Fibroblast of villous mesenchyme (primary cell): ENCODE measurements around the gene EFNA2. TPM values are rescaled to one million over a fixed set of nuclear protein-coding genes. Genes with fewer than 3 reads are reported as not detected.
A peak's percentile ranks its signal among the peaks of the same experiment; 100 is the strongest.

ENCODE experiments used
- DNase-seq: peaks from one replicate; pipeline ENCODE4 v3.0.0-alpha.2; 2010; ENCODE audit warnings: low read depth
- H3K4me3 ChIP-seq: 2 replicates; pipeline ENCODE4 v1.5.1; 2011; ENCODE audit warnings: low read depth, mild to moderate bottlenecking, low read length
- CTCF ChIP-seq: IDR thresholded peaks from 2 replicates; pipeline ENCODE4 v1.5.1; 2012; ENCODE audit warnings: low read depth, mild to moderate bottlenecking, low read length; ENCODE audit not compliant: insufficient read depth
- total RNA-seq: library from RNA; depleted of rRNA; stranded (reverse); fragments of >200 nt; gene quantifications from 2 replicates; pipeline ENCODE4 v1.2.3, GENCODE V29; 2012

Gene EFNA2
- total RNA-seq, 1 donor = not detected

DNA sequence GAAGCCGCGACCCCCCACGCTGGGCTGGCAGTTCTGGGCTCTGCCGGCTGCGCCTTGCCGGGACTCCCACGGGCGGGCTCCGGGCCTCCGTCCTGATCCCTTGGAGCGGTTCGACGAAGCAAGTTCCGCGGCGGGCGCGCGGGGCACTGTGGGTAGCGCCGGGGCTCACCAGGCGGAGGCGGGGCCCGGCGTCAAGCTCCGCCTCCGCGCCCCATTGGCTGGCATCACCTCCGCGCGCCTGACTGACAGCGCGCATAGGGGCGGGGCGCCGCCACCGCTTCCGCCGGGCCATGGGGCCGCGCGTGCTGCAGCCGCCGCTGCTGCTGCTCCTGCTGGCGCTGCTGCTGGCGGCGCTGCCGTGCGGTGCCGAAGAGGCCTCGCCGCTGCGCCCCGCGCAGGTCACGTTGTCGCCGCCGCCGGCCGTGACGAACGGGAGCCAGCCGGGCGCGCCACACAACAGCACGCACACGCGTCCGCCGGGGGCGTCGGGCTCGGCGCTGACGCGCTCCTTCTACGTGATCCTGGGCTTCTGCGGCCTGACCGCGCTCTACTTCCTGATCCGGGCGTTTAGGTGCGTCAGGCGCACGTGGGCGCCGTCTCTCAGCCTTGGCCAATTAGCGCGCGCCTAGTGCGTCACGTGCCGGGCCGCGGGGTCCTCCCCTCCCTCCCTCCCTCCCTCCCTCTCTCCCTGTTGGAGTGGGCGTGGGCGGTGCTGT, 10.3 kb upstream of the EFNA2 start, which contains the start of gene FAM174C:
FAM174C (plus strand) TSS at position 271 of the 716 bp plus-strand sequence; CDS start at position 291, 20 bp downstream.
- no peak for TF ChIP-seq CTCF
- DNase-seq = peak; percentile 95
- peak within 1 kb of the TSS; percentile 66 for H3K4me3 ChIP-seq

GRCh38 chr19:1275976-1276627, 9.6 kb upstream of the EFNA2 start:
- no peak for DNase-seq
- peak overlapping the region; percentile 66 for H3K4me3 ChIP-seq
- TF ChIP-seq CTCF = no peak

DNA sequence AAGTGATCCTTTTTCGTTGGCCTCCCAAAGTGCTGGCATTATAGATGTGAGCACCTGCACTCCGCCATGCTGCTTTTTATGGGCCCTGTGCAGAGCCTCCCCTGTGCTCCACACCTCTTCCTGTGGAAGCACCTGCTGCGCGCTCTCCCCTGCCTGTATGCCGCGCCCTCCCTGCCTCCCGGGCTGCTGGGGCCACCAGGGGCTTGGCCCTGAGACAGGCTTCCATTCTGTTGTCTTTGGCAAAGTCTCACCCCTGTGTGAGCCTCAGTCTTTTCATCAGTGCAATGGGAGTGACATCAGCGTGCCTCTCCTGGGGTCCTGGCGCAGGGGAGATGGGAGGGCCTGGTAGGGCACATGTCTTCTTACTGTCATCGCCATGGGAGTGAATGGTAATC, 9.0 kb upstream of the EFNA2 start:
- no peak overlapping the region for H3K4me3 ChIP-seq
- no peak for TF ChIP-seq CTCF

GRCh38 chr19:1277061-1277460, 8.6 kb upstream of the EFNA2 start:
- no peak for TF ChIP-seq CTCF
- DNase-seq = no peak
- H3K4me3 ChIP-seq = no peak overlapping the region

More for the DNA sequence above, 9.0 kb upstream of the EFNA2 start:
- DNase-seq = no peak

GRCh38 chr19:1278074-1278473, 7.6 kb upstream of the EFNA2 start:
- H3K4me3 ChIP-seq = no peak overlapping the region
- DNase-seq = no peak
- no peak for TF ChIP-seq CTCF

GRCh38 chr19:1278713-1279660, 6.7 kb upstream of the EFNA2 start:
- no peak for TF ChIP-seq CTCF
- DNase-seq = no peak
- H3K4me3 ChIP-seq = no peak overlapping the region
